Measurements from ENCODE around the gene PPARG. TPM values are rescaled to one million over a fixed set of nuclear protein-coding genes. Genes with fewer than 3 reads are reported as not detected.

Gene PPARG
- total RNA-seq, 2 donors from 2014 or later: 7.0 to 12.9 TPM

- no peak for DNase-seq (ENCODE audit: low spot score)
- intact Hi-C loops (cut with DNase I): no loop called here
- WGBS: 85% methylated on average over 5 of the region's 5 CpGs
- Histone ChIP-seq H3K36me3 (no peaks in the 10 kb centered on the region), H3K27ac (no peak overlapping the region), H3K9me3 (no peaks in the 10 kb centered on the region), H3K4me1 (replicated peaks) (no peaks in the 10 kb centered on the region), H3K27me3 (replicated peaks; ENCODE audit: insufficient read depth) (no peaks in the 10 kb centered on the region), H3K4me3 (no peak overlapping the region)
- TF ChIP-seq CTCF (IDR thresholded peaks at IDR 0.05) (no peak), POLR2AphosphoS5 (IDR thresholded peaks at IDR 0.05) (no peak), POLR2A (IDR thresholded peaks at IDR 0.05) (no peak)
Observed at GRCh38 chr3:12379640-12380429, 91.0 kb downstream of the PPARG start.

GRCh38 chr3:12380461-12380860 lies 91.6 kb downstream of the PPARG start:
- TF ChIP-seq POLR2A (IDR thresholded peaks at IDR 0.05): no peak
- TF ChIP-seq POLR2AphosphoS5 (IDR thresholded peaks at IDR 0.05): no peak
- no peak for TF ChIP-seq CTCF (IDR thresholded peaks at IDR 0.05)
- no peak for DNase-seq (ENCODE audit: low spot score)
- H3K4me3 ChIP-seq: no peak overlapping the region
- H3K27me3 ChIP-seq (replicated peaks; ENCODE audit: insufficient read depth): no peaks in the 10 kb centered on the region
- H3K4me1 ChIP-seq (replicated peaks): no peaks in the 10 kb centered on the region
- no peaks in the 10 kb centered on the region for H3K36me3 ChIP-seq
- WGBS: 76% methylated on average over 3 of the region's 3 CpGs
- H3K27ac ChIP-seq: no peak overlapping the region
- H3K9me3 ChIP-seq: no peaks in the 10 kb centered on the region
- intact Hi-C loops (cut with DNase I): no loop called here

- TF ChIP-seq POLR2A (IDR thresholded peaks at IDR 0.05) (no peak), CTCF (IDR thresholded peaks at IDR 0.05) (no peak), POLR2AphosphoS5 (IDR thresholded peaks at IDR 0.05) (no peak)
- no peak overlapping the region for H3K27ac ChIP-seq
- no peaks in the 10 kb centered on the region for H3K36me3 ChIP-seq
- H3K4me1 ChIP-seq (replicated peaks): no peaks in the 10 kb centered on the region
- WGBS: 86% methylated on average over 1 of the region's 1 CpG
- no peak overlapping the region for H3K4me3 ChIP-seq
- DNase-seq (ENCODE audit: low spot score): no peak
- H3K27me3 ChIP-seq (replicated peaks; ENCODE audit: insufficient read depth): no peaks in the 10 kb centered on the region
- H3K9me3 ChIP-seq: no peaks in the 10 kb centered on the region
- intact Hi-C loops (cut with DNase I): no loop called here
Observed at GRCh38 chr3:12381199-12381598, 92.3 kb downstream of the PPARG start.

GRCh38 chr3:12383218-12383617 lies 94.3 kb downstream of the PPARG start:
- DNase-seq (ENCODE audit: low spot score): no peak
- Histone ChIP-seq H3K4me3 (no peak overlapping the region), H3K36me3 (no peaks in the 10 kb centered on the region), H3K27me3 (replicated peaks; ENCODE audit: insufficient read depth) (no peaks in the 10 kb centered on the region), H3K4me1 (replicated peaks) (no peaks in the 10 kb centered on the region), H3K27ac (no peak overlapping the region), H3K9me3 (no peaks in the 10 kb centered on the region)
- intact Hi-C loops (cut with DNase I): no loop called here
- no peak for TF ChIP-seq POLR2A (IDR thresholded peaks at IDR 0.05)
- no peak for TF ChIP-seq POLR2AphosphoS5 (IDR thresholded peaks at IDR 0.05)
- no peak for TF ChIP-seq CTCF (IDR thresholded peaks at IDR 0.05)
- WGBS: 7% methylated on average over 2 of the region's 2 CpGs
